ENCODE results near the gene BRIX1.
"Not testable (repeated sequence)": the region's sequence is repeated elsewhere in the genome, so short reads cannot be mapped to it uniquely, and the experiment has no call there.

Gene BRIX1

DNA sequence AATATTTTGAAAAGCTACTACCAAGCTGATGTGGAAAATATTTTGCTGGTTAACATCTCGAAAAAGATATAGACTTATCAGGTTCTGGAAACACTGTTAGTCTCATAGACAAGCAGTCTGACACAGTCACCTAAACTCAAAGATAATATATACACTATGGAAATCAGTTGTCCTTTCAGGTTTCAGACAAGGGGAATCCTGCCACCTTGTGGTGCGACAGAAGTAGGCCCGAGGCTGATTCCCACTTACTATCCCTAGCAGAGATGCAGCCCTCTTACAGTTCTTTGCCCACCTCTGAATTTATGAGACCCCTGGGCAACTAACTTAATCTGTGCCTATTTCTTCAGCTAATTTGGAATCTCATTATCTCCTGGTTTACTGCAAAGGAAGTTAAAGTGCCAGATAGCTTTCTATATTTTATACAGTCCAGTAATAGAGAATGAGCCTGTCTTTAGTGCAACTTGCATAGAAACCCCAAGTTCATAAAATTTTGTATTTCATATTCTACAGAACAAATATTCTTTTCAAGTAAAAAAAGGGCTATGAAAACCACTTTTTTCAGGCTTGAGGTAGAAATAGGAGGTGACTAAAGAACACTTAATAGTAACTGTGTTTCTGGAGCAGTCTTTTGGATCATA, 17.1 kb upstream of the BRIX1 start:
- DNase-seq (peak; percentile 37 to 50), ATAC-seq (peak; percentile 82)
- H3K4me1 Mint-ChIP-seq = no peaks in the 10 kb centered on the region
- H3K9me3 Mint-ChIP-seq = no peaks in the 10 kb centered on the region
- H3K27ac Mint-ChIP-seq = no peak overlapping the region
- H3K4me3 Mint-ChIP-seq = no peak overlapping the region
- H3K27me3 Mint-ChIP-seq = no peaks in the 10 kb centered on the region

DNA sequence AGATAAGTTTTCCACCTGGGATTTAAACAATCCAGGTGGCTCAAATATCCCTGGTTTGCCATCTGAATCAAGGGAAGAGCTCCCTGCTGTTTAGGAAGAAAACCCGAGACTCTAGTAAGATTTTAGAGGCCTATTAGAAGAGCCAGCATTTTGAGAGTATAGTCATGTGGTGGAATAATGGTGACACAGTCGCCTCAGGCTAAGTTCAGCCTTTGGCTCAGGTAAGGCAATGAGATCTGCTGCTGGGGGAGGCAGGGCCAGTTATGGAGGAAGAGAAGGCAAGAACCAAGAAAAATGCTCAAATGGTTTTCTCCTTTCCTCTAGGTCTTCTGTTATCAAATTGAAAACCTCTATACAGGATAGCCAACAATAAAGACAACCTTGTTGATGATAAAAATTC, 16.4 kb upstream of the BRIX1 start:
- H3K4me3 Mint-ChIP-seq = no peak overlapping the region
- DNase-seq (no peak), ATAC-seq (no peak)

DNA sequence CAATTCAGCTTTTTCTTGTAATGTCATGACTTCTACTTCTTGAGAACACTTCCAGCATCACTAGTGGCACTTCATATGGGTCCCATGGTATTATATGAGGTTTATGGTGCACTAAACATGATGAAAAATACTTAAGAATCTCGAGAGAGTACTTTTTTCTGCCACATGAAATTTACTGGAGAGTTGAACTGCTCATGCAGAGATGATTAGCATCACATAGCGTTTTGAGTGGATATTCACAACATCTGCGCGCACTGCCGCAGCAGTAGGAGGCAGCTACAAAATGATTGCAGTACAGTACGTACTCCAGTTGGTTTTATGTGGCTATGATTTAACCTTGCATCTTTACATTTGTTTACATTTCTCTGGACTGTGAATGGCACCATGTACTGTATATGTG, 14.9 kb upstream of the BRIX1 start:
- Mint-ChIP-seq H3K9me3 (no peaks in the 10 kb centered on the region), H3K4me3 (no peak overlapping the region), H3K27me3 (no peaks in the 10 kb centered on the region), H3K4me1 (no peaks in the 10 kb centered on the region), H3K27ac (no peak overlapping the region)
- ATAC-seq (no peak), DNase-seq (no peak)

More for the DNA sequence above, 16.4 kb upstream of the BRIX1 start:
- H3K27me3 Mint-ChIP-seq = no peaks in the 10 kb centered on the region
- no peaks in the 10 kb centered on the region for H3K4me1 Mint-ChIP-seq
- no peaks in the 10 kb centered on the region for H3K9me3 Mint-ChIP-seq
- H3K27ac Mint-ChIP-seq = no peak overlapping the region

DNA sequence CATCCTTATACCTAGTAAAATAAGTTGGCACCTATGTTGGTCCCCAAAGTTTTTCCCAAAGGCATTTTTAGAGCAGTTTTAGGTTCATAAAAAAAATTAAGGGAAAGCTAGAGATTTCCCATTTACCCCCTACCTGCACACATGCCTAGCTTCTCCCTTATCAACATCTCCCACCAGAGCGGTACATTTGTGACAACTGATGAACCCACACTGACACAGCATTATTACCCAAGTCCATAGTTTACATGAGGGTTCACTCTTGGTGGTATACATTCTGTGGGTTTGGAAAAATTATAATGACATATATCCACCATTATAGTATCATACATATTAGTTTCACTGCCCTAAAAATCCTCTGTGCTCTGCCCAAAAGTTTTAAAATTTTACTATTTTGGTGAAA, 12.3 kb upstream of the BRIX1 start:
- H3K27ac Mint-ChIP-seq = no peak overlapping the region

DNA sequence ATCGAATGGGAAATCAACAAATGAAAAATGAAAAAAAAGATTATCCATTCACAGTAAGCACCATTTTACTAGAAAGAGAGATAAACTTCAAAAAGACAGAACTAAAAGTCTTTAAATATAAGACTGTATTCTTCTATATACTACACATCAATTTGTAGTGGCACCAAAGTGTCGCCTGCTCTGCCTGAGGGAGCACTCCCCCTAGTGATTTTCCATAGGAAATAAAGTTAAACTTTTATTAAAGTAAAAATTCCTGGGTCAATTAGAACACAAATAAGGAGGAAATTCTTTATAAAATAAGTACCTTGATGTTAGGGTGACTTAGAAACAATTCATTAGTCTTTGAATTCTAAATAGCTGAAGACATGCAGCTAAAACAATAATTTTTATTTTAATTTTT, 9.9 kb upstream of the BRIX1 start:
- no peak for ATAC-seq
- DNase-seq = no peak
- H3K27ac Mint-ChIP-seq = no peak overlapping the region
- H3K4me1 Mint-ChIP-seq = no peaks in the 10 kb centered on the region
- H3K4me3 Mint-ChIP-seq = no peak overlapping the region
- no peaks in the 10 kb centered on the region for H3K9me3 Mint-ChIP-seq
- no peaks in the 10 kb centered on the region for H3K27me3 Mint-ChIP-seq

More for the DNA sequence above, 12.3 kb upstream of the BRIX1 start:
- Mint-ChIP-seq H3K4me3 (no peak overlapping the region), H3K9me3 (no peaks in the 10 kb centered on the region), H3K4me1 (no peaks in the 10 kb centered on the region), H3K27me3 (no peaks in the 10 kb centered on the region)
- ATAC-seq = no peak
- DNase-seq = no peak

DNA sequence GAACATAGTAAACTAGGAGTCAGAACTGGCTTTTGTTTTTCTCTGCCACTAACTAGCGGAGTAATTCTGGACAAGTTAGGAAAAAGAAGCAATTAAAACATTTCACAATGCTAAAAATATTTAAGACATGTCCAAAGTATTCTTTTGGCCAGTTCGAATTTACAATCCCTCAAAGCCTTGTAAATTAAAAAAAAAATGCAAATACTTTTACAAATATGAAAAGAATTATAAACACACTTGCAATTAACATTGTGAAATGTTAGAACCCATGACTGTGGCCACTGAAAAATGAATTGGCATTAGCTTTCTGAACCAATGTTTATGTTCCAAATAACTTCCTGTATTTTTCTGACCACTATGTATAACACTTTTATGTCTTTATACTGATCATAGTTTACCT, 2.4 kb upstream of the BRIX1 start:
- peaks cover 30% of the 10 kb centered on the region for H3K4me1 Mint-ChIP-seq
- H3K27me3 Mint-ChIP-seq = no peaks in the 10 kb centered on the region
- H3K4me3 Mint-ChIP-seq = no peak overlapping the region
- no peak for ATAC-seq
- no peaks in the 10 kb centered on the region for H3K9me3 Mint-ChIP-seq
- no peak for DNase-seq
- H3K27ac Mint-ChIP-seq = no peak overlapping the region

DNA sequence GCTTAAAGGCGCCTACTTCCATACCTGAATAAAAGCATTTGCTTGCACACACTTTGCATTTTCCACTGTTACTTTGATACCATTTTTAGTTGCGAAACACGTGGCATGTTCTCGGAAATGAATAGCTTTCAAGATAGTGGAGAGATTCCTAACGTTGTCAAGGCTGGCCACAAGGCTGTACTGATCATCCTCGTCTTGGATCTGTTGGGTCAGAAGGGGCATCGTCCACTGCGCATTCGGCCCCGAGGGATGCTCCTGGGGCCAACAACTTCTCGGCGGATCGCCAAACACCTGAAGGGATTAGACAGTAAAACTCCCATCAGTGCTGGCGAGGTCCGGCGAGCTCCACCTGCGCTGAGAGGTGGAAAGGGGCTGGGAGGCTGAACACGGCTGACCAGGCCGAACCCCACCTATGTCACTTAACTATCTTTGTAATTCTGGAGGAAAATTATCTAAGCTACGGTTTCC, 806 bp upstream of the BRIX1 start:
- no peak overlapping the region for H3K4me3 Mint-ChIP-seq
- H3K27ac Mint-ChIP-seq = no peak overlapping the region
- peaks cover 35% of the 10 kb centered on the region for H3K4me1 Mint-ChIP-seq
- no peaks in the 10 kb centered on the region for H3K9me3 Mint-ChIP-seq
- ATAC-seq = peak; percentile 0
- H3K27me3 Mint-ChIP-seq = no peaks in the 10 kb centered on the region
- peak in 1 of 2 donors; percentile 19 for DNase-seq

DNA sequence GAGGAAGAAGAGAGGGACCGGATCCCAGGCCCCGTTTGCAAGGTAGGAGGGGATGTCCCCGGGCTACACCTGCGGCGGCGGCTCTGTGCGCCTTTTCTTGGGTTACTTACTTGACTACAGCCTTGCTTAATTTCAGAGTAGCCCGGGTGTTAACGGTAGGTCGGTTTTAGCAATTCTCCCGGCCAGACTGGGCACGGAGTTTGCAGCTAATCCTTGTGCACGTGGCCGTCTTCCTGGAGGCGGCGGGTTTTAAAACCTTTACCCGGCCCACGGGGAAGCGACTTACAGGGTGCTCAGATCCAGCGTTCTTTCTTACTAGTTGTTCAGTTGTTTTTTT, 313 bp downstream of the BRIX1 start:
- H3K27ac Mint-ChIP-seq = no peak overlapping the region

DNA sequence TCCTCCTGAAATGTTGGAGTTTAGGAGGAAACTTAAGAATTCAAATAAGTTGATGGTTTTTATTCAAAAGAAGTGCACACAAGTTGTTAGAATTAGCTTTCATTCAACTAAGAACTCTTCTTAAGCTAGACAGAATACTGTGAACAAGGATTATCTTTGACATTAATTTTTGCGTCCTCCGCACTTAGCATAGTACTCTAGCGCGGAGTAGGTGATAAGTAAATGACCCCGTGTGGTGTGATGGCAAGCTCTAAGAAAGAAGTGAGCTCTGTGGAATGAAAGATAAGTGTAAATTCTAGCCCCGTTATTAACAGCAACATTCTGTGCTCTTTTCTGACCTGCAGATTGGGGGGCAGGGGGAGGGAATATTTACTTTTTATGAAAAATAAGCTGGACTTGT, 1.0 kb downstream of the BRIX1 start:
- Mint-ChIP-seq H3K27me3 (no peaks in the 10 kb centered on the region), H3K4me1 (peaks cover 42% of the 10 kb centered on the region), H3K4me3 (no peak overlapping the region), H3K9me3 (no peaks in the 10 kb centered on the region), H3K27ac (peak overlapping the region in 1 of 2 donors; percentile 83)
- no peak for DNase-seq
- no peak for ATAC-seq

More for the DNA sequence above, 313 bp downstream of the BRIX1 start:
- ATAC-seq (peak; percentile 21), DNase-seq (no peak)
- Mint-ChIP-seq H3K4me3 (no peak overlapping the region), H3K9me3 (no peaks in the 10 kb centered on the region), H3K27me3 (no peaks in the 10 kb centered on the region), H3K4me1 (peaks cover 42% of the 10 kb centered on the region)

DNA sequence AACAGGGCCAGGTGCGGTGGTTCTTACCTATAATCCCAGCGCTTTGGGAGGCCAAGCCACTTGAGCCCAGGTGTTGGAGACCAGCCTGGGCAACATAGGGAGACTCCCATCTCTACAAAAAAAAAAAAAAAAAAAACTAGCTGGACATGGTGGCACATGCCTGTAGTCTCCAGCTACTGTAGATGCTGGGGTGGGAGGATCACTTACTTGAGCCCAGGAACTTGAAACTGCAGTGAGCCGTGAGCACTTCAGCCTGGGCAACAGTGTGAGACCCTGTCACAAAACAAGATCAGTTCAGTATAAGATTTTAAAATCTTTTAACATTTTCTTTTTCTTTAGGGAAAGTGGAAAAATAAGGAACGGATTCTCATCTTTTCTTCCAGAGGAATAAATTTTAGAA, 2.5 kb downstream of the BRIX1 start:
- ATAC-seq (no peak), DNase-seq (no peak)
- no peak overlapping the region for H3K4me3 Mint-ChIP-seq
- no peaks in the 10 kb centered on the region for H3K27me3 Mint-ChIP-seq
- H3K27ac Mint-ChIP-seq = no peak overlapping the region
- H3K9me3 Mint-ChIP-seq = no peaks in the 10 kb centered on the region
- H3K4me1 Mint-ChIP-seq = peaks cover 44% of the 10 kb centered on the region

DNA sequence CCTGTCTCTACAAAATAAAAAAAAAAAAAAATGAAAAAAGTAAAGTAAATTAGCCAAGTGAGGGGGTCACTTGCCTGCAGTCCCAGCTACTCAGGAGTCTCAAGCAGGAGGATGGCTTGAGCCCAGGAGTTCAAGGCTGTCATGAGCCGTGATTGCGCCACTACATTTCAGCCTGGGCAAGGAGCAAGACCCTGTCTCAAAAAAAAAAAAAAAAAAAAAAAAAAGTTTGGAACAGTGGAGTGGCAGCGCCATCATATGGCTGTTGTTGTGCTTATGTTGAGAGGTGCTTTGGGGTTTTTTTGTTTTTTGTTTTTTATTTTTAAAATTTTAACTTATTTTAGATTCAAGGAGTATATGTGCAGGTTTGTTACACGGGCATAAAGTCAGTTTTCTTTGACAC, 3.6 kb downstream of the BRIX1 start:
- Mint-ChIP-seq H3K4me3 (no peak overlapping the region), H3K27me3 (no peaks in the 10 kb centered on the region), H3K4me1 (peaks cover 49% of the 10 kb centered on the region), H3K27ac (no peak overlapping the region), H3K9me3 (no peaks in the 10 kb centered on the region)
- DNase-seq = no peak
- no peak for ATAC-seq

DNA sequence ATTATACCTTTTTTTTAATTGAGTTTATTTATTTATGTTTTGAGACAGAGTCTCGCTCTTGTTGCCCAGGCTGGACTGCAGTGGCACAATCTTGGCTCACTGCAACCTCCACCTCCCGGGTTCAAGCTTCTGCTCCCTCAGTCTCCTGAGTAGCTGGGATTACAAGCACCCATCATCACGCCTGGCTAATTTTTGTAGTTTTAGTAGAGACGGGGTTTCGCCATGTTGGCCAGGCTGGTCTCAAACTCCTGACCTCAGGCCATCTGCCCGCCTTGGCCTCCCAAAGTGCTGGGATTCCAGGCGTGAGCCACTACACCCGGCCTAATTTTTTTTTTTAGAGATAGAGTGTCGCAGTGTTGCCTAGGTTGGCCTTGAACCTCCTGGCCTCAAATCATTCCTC, 7.7 kb downstream of the BRIX1 start:
- Mint-ChIP-seq H3K4me1 (peaks cover 58% of the 10 kb centered on the region), H3K4me3 (peak overlapping the region; percentile 55 to 74), H3K27ac (peak overlapping the region in 1 of 2 donors; percentile 90)
- not testable (repeated sequence) for DNase-seq, H3K27me3 Mint-ChIP-seq, H3K9me3 Mint-ChIP-seq, ATAC-seq

DNA sequence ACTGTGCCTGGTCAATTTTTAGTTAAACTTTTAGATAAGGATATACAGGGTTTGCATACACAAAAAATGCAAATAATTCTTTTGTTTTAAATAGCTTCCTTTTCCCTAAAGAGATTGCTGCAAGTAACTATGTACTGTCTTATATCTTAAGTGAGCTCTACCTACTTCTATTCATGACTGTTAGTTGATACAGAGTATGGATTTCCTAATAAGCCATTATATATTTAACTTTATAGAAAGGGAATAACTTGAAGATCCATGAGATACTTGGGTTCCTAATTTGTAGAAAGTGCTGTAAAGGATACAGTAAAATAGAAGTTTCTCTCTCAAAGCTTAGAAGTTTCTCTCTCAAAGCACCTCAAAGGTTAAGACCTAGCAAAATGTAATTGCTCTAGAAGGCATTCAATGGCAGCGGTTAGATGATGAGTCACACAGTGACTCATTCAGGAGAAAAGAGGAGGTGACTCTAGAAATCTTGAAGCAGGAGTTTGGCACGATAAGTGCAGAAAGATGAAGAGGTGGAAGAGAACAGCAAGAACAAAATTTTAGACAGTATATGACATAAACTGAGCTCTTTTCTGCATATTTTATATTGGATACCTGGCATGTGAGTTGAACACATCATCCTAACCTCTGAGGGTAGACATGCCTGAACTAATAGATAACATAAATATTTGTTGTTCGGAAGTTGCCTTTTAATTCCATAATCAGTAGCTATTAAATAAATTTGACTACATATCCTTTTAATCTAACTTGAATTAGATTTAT, 8.4 kb downstream of the BRIX1 start:
- Mint-ChIP-seq H3K4me3 (peak overlapping the region; percentile 47 to 74), H3K27ac (peak overlapping the region; percentile 74 to 90)
- peak; percentile 30 to 52 for DNase-seq

DNA sequence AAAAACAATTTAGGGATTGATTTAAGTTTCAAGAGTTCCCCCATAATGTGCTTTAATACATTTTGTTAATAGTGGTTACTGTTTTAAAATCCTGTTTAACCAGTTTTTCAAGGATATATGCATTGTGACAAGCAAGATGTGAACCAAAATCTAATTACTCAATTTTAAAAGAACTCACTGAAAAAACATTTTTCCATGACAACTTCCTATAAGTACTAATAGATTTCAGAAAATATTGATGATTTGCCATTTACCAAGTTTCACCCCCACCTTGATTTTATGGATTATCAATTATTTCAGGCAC, 8.9 kb downstream of the BRIX1 start:
- no peaks in the 10 kb centered on the region for H3K9me3 Mint-ChIP-seq
- H3K4me3 Mint-ChIP-seq = peak overlapping the region; percentile 35 to 44
- ATAC-seq (no peak), DNase-seq (no peak)
- H3K27ac Mint-ChIP-seq = no peak overlapping the region
- H3K4me1 Mint-ChIP-seq = peaks cover 53% of the 10 kb centered on the region
- H3K27me3 Mint-ChIP-seq = no peaks in the 10 kb centered on the region

More for the DNA sequence above, 8.4 kb downstream of the BRIX1 start:
- ATAC-seq = peak; percentile 98
- Mint-ChIP-seq H3K4me1 (peaks cover 53% of the 10 kb centered on the region), H3K9me3 (no peaks in the 10 kb centered on the region), H3K27me3 (no peaks in the 10 kb centered on the region)

DNA sequence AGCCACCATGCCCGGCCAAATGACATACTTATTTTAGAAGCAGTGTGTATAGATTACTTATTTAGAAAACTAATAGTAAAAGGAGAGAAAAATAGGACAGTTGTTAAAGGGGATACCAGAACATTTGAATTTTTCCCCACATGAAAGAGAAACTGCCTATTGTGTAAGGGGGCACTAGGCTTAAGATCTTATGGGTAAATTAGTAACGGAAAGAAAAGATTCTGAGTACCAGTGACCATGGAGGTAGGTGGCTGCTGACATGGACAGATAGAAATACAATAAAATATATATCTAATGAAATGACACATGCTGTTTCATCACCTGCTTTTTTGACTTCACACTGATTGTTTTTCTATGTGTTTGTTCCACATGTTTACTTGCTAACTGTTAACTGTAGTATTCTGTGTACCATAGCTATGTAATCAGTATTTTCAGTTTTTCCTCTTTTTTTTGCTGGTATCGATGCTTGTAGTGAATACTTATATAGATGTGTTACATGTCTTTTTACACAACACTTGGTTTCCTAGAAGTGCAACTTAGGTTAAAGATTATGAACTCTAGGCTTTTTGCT, 10.9 kb downstream of the BRIX1 start:
- Mint-ChIP-seq H3K27me3 (no peaks in the 10 kb centered on the region), H3K4me3 (peak overlapping the region in 1 of 2 donors; percentile 13), H3K27ac (peak overlapping the region; percentile 73 to 74), H3K9me3 (no peaks in the 10 kb centered on the region), H3K4me1 (peaks cover 54% of the 10 kb centered on the region)
- ATAC-seq = no peak
- no peak for DNase-seq

DNA sequence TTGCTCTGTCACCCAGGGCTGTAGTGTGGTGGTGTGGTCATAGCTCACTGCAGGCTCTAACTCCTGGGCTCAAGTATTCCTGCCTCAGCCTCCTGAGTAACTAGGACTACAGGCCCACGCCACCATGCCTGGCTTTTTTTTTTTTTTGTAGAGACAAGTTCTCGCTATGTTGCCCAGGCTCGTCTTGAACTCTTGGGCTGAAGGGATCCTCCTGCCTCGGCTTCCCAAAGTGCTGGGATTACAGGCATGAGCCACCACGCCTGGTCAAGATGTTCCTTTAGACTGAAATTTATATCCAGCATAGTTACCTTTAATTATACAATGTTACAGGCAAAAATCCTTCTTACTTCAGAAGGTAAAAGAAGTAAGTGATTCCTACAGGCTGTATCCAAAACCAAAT, 12.3 kb downstream of the BRIX1 start:
- DNase-seq = no peak
- no peak for ATAC-seq
- Mint-ChIP-seq H3K4me3 (no peak overlapping the region), H3K9me3 (no peaks in the 10 kb centered on the region), H3K27ac (no peak overlapping the region), H3K4me1 (peaks cover 57% of the 10 kb centered on the region), H3K27me3 (no peaks in the 10 kb centered on the region)

Measured in stimulated activated naive CD8-positive, alpha-beta T cell treated with anti-CD3 and anti-CD28 coated beads, Interleukin-15, amount 100 ng/mL, for 72 hours (primary cell).